Endothelial cell of umbilical vein (primary cell): ENCODE results near the gene ZP1. TPM values are rescaled to one million over a fixed set of nuclear protein-coding genes. Genes with fewer than 3 reads are reported as not detected.

ENCODE experiments used
- BruUV-seq: library from RNA; stranded (reverse); fragments of 400-500 nt; replicated peaks from 2 replicates; lab custom pipeline; 2021; lab: Mats Ljungman, UMichigan
- CTCF ChIA-PET: fragments of 300-600, 350-600 bp; sonication (Branson Sonifier 250); formaldehyde crosslinking; loops from one replicate; lab custom pipeline; 2021; ENCODE audit warnings: antibody characterized with exemption, inconsistent platforms; lab: Charles Lee
- POLR2A ChIA-PET: fragments of 300-600, 350-600 bp; sonication (Branson Sonifier 250); formaldehyde crosslinking; loops from one replicate; lab custom pipeline; 2021; ENCODE audit warnings: antibody characterized with exemption, inconsistent platforms; lab: Charles Lee
- DNase-seq: peaks from one replicate; pipeline ENCODE4 v3.0.0-alpha.2; 2011; ENCODE audit warnings: low read depth, low spot score
- FAIRE-seq: peaks from 2 replicates; lab custom pipeline; 2011; peaks lifted over from hg19 to GRCh38; lab: Jason Lieb, UNC
- H2AFZ ChIP-seq: 2 replicates; pipeline ENCODE4 v1.6.0; 2012; ENCODE audit warnings: low read depth, low read length, control low read depth, inconsistent platforms
- H3K27ac ChIP-seq: 2 replicates; pipeline ENCODE4 v1.5.1; 2011; ENCODE audit warnings: low read depth, mild to moderate bottlenecking, control low read depth, low read length, moderate library complexity; ENCODE audit not compliant: insufficient read depth
- H3K27me3 ChIP-seq, 2 experiments: 2 replicates each; pipeline versions ENCODE4 v1.6.0 to v1.6.1; 2011; ENCODE audit warnings: low read length in 2 of 2, mixed read lengths in 1 of 2; ENCODE audit not compliant: control insufficient read depth in 2 of 2, insufficient read depth in 2 of 2
- H3K36me3 ChIP-seq, 2 experiments: 2 replicates in 1 of 2; 3 replicates in 1 of 2; pipeline ENCODE4 v1.5.1; 2011; ENCODE audit warnings: low read length in 2 of 2, mild to moderate bottlenecking in 1 of 2, moderate library complexity in 1 of 2; ENCODE audit not compliant: control insufficient read depth in 2 of 2, insufficient read depth in 2 of 2; ENCODE audit errors: extremely low read depth in 1 of 2
- H3K4me1 ChIP-seq: 3 replicates; pipeline ENCODE4 v1.5.1; 2011; ENCODE audit warnings: mild to moderate bottlenecking, low read length; ENCODE audit not compliant: control insufficient read depth, insufficient read depth; ENCODE audit errors: extremely low read depth
- H3K4me2 ChIP-seq: 2 replicates; pipeline ENCODE4 v1.6.1; 2011; ENCODE audit warnings: low read length, control low read depth, mixed read lengths; ENCODE audit not compliant: insufficient read depth
- H3K4me3 ChIP-seq, 3 experiments: fragments of 200-600 bp in 1 of 3; sonication (generic), shearing (Covaris generic) in 1 of 3; replicated peaks in 1 of 3; 2 replicates each; pipeline ENCODE4 v1.5.1; 2011 to 2016; ENCODE audit warnings: control low read depth in 3 of 3, low read length in 3 of 3, mild to moderate bottlenecking in 2 of 3, inconsistent platforms in 1 of 3, low read depth in 1 of 3, moderate library complexity in 1 of 3; ENCODE audit not compliant: insufficient read depth in 1 of 3
- H3K79me2 ChIP-seq: 2 replicates; pipeline ENCODE4 v1.6.0; 2012; ENCODE audit warnings: low read length, inconsistent platforms; ENCODE audit not compliant: control insufficient read depth, insufficient read depth
- H3K9ac ChIP-seq: replicated peaks from 2 replicates; pipeline ENCODE3; 2011; ENCODE audit warnings: low read length, control low read depth; ENCODE audit not compliant: insufficient read depth; ENCODE audit errors: extremely low read depth
- H3K9me1 ChIP-seq: replicated peaks from 3 replicates; pipeline ENCODE4 v1.6.0; 2011; ENCODE audit warnings: mild to moderate bottlenecking, low read length; ENCODE audit not compliant: control insufficient read depth, insufficient read depth; ENCODE audit errors: extremely low read depth
- H3K9me3 ChIP-seq: replicated peaks from 2 replicates; pipeline ENCODE4 v1.5.1; 2012; ENCODE audit warnings: low read length, inconsistent platforms; ENCODE audit not compliant: control insufficient read depth, insufficient read depth
- H4K20me1 ChIP-seq: replicated peaks from 2 replicates; pipeline ENCODE3; 2011; ENCODE audit warnings: mild to moderate bottlenecking, low read length; ENCODE audit not compliant: control insufficient read depth, insufficient read depth; ENCODE audit errors: extremely low read depth
- CTCF ChIP-seq, 2 donors: IDR thresholded peaks; 1 replicate in 1 of 2; 2 replicates in 1 of 2; pipeline ENCODE4 v1.5.1; 2011; ENCODE audit warnings: low read length in 2 of 2, mild to moderate bottlenecking in 2 of 2, moderate library complexity in 2 of 2, control low read depth in 1 of 2, inconsistent platforms in 1 of 2, low read depth in 1 of 2; ENCODE audit not compliant: insufficient read depth in 1 of 2; ENCODE audit errors: extremely low read depth in 1 of 2
- EZH2 ChIP-seq: IDR thresholded peaks from 2 replicates; pipeline ENCODE4 v1.6.1; 2012; ENCODE audit warnings: borderline replicate concordance, low read depth, mild to moderate bottlenecking, moderate library complexity, low read length, inconsistent platforms; ENCODE audit not compliant: severe bottlenecking
- FOS ChIP-seq: IDR thresholded peaks from 2 replicates; pipeline ENCODE4 v1.6.1; 2011; ENCODE audit warnings: mild to moderate bottlenecking, low read length, moderate library complexity, borderline replicate concordance; ENCODE audit not compliant: insufficient read depth
- GATA2 ChIP-seq: IDR thresholded peaks from 2 replicates; pipeline ENCODE4 v1.7.0; 2011; ENCODE audit warnings: low read depth, mild to moderate bottlenecking, moderate library complexity, mixed read lengths, low read length; ENCODE audit not compliant: insufficient read length, insufficient read depth
- JUN ChIP-seq: IDR thresholded peaks from 2 replicates; pipeline ENCODE4 v1.6.1; 2011; ENCODE audit warnings: borderline replicate concordance, low read depth; ENCODE audit not compliant: insufficient read length, insufficient read depth
- MAX ChIP-seq: IDR thresholded peaks from 2 replicates; pipeline ENCODE4 v1.6.1; 2011; ENCODE audit not compliant: insufficient read depth, insufficient read length
- POLR2A ChIP-seq: IDR thresholded peaks from 2 replicates; pipeline ENCODE4 v1.6.1; 2012; ENCODE audit warnings: low read depth, mild to moderate bottlenecking, control low read depth, low read length
- POLR2AphosphoS5 ChIP-seq: IDR thresholded peaks from 2 replicates; pipeline ENCODE4 v1.6.1; 2012; ENCODE audit warnings: low read depth, mild to moderate bottlenecking, control low read depth, low read length, moderate library complexity; ENCODE audit not compliant: insufficient read depth
- dilution Hi-C: fragments of 300-500 bp; cut with MboI; formaldehyde crosslinking; loops from one replicate; pipeline ENCODE4 v1.15.0; 2019; ENCODE audit warnings: low sequenced_read_pairs; ENCODE audit not compliant: extremely low pct_ligation_motif_present
- intact Hi-C: fragments of 100-400 bp; cut with micrococcal nuclease; formaldehyde crosslinking; loops from one replicate; pipeline ENCODE4 v1.10.0; 2022
- polyA plus RNA-seq, 4 experiments: library from polyadenylated mRNA; depleted of rRNA in 3 of 4; stranded (reverse) in 3 of 4; unstranded in 1 of 4; fragments of >200 nt; gene quantifications; 2 replicates each; pipeline versions ENCODE4 v1.2.1 to v1.2.3, GENCODE V29; 2011 to 2012; ENCODE audit warnings: missing spikeins in 1 of 4
- total RNA-seq: library from RNA; stranded (reverse); gene quantifications from 2 replicates; pipeline ENCODE4 v1.2.3, GENCODE V29; 2021

Gene ZP1
- total and polyA plus RNA-seq, 2 donors (not counting 3 experiments of a cell fraction or from before 2014, with no cell fraction given) = not detected

GRCh38 chr11:60919320-60919719 lies 52.0 kb downstream of the ZP1 start:
- H3K36me3 ChIP-seq = peaks cover 3 to 19% of the 10 kb centered on the region in 2 experiments
- H4K20me1 ChIP-seq = no peaks in the 10 kb centered on the region
- no peaks in the 10 kb centered on the region for H3K9me3 ChIP-seq
- BruUV-seq = no TSS peak
- H3K4me3 ChIP-seq = no peak overlapping the region
- intact Hi-C loops = loop anchor here (10.0 kb wide), 1 partner anchor 215 kb away; no protein-coding TSS in a partner anchor
- ChIA-PET POLR2A (no interaction called here), CTCF (interaction anchor here (1.0 to 1.5 kb wide), 3 partner anchors 20 to 144 kb away, joined by 3 to 6 read pairs (median 3); no protein-coding TSS in a partner anchor)
- no peaks in the 10 kb centered on the region for H3K27me3 ChIP-seq
- no peak for TF ChIP-seq MAX
- no peak for TF ChIP-seq POLR2AphosphoS5
- TF ChIP-seq JUN = no peak
- TF ChIP-seq CTCF (IDR thresholded peaks at IDR 0.05; ENCODE audit: extremely low read depth in 1 of 2, insufficient read depth in 1 of 2, low read depth in 1 of 2, low read length in 2 of 2) = no peak
- no peak for TF ChIP-seq POLR2A
- TF ChIP-seq FOS = no peak
- no peak for TF ChIP-seq EZH2
- no peak for TF ChIP-seq GATA2
- H3K4me2 ChIP-seq = peak overlapping the region; percentile 19
- FAIRE-seq (no peak), DNase-seq (peak; percentile 22)
- dilution Hi-C loops = no loop called here
- H3K9ac ChIP-seq = no peak overlapping the region
- H3K9me1 ChIP-seq = no peaks in the 10 kb centered on the region
- H3K27ac ChIP-seq = peak overlapping the region; percentile 32
- H2AFZ ChIP-seq = no peak overlapping the region
- peaks cover 31% of the 10 kb centered on the region for H3K4me1 ChIP-seq
- H3K79me2 ChIP-seq = peaks cover 48% of the 10 kb centered on the region
